MM.1S (cell line): ENCODE data around the gene HNRNPK.

Experiments used
- DNase-seq: peaks from one replicate; pipeline ENCODE4 v3.0.0-alpha.2; 2015
- H2AFZ ChIP-seq: fragments of 300-600 bp; sonication (generic); 2 replicates; pipeline ENCODE4 v1.6.0; 2016; ENCODE audit warnings: antibody characterized with exemption, low read length
- H3F3A ChIP-seq: fragments of 300-600 bp; sonication (generic); 2 replicates; pipeline ENCODE4 v1.6.1; 2016; ENCODE audit warnings: mild to moderate bottlenecking, antibody characterized with exemption, low read length, moderate library complexity, mixed read lengths; ENCODE audit not compliant: insufficient read depth
- H3K27ac ChIP-seq: fragments of 300-600 bp; sonication (generic); 2 replicates; pipeline ENCODE4 v1.5.1; 2016; ENCODE audit warnings: mild to moderate bottlenecking, low read length
- H3K27me3 ChIP-seq: fragments of 300-600 bp; sonication (generic); replicated peaks from 2 replicates; pipeline ENCODE4 v1.6.0; 2016; ENCODE audit warnings: low read length; ENCODE audit not compliant: insufficient read depth
- H3K36me3 ChIP-seq: fragments of 300-600 bp; sonication (generic); replicated peaks from 2 replicates; pipeline ENCODE4 v1.6.1; 2016; ENCODE audit warnings: mild to moderate bottlenecking, low read length, mixed read lengths; ENCODE audit not compliant: insufficient read depth
- H3K4me1 ChIP-seq: fragments of 300-600 bp; sonication (generic); 2 replicates; pipeline ENCODE4 v1.6.1; 2016; ENCODE audit warnings: low read length, mixed read lengths
- H3K4me2 ChIP-seq: fragments of 300-600 bp; sonication (generic); 2 replicates; pipeline ENCODE4 v1.6.0; 2016; ENCODE audit warnings: low read depth, low read length
- H3K4me3 ChIP-seq: fragments of 300-600 bp; sonication (generic); 2 replicates; pipeline ENCODE4 v1.5.1; 2016; ENCODE audit warnings: low read length, mixed read lengths
- H3K79me2 ChIP-seq: fragments of 300-600 bp; sonication (generic); 2 replicates; pipeline ENCODE4 v1.6.1; 2016; ENCODE audit warnings: mixed run types, low read length, mixed read lengths
- H3K9ac ChIP-seq: fragments of 300-600 bp; sonication (generic); 2 replicates; pipeline ENCODE4 v1.6.1; 2016; ENCODE audit warnings: low read length, mixed read lengths
- H3K9me2 ChIP-seq: fragments of 300-600 bp; sonication (generic); replicated peaks from 2 replicates; pipeline ENCODE4 v1.6.1; 2016; ENCODE audit warnings: mild to moderate bottlenecking, low read length, mixed read lengths; ENCODE audit not compliant: insufficient read depth
- H3K9me3 ChIP-seq: fragments of 300-600 bp; sonication (generic); replicated peaks from 2 replicates; pipeline ENCODE4 v1.6.1; 2016; ENCODE audit warnings: mild to moderate bottlenecking, low read length, mixed read lengths; ENCODE audit not compliant: insufficient read depth
- H4K20me1 ChIP-seq: fragments of 300-600 bp; sonication (generic); 2 replicates; pipeline ENCODE4 v1.6.1; 2016; ENCODE audit warnings: mild to moderate bottlenecking, low read length, moderate library complexity, mixed read lengths; ENCODE audit not compliant: insufficient read depth
- EZH2 ChIP-seq: fragments of 300-600 bp; sonication (generic); optimal IDR thresholded peaks from 2 replicates; pipeline ENCODE3; 2017; ENCODE audit warnings: low read depth, mild to moderate bottlenecking, antibody characterized with exemption, low read length, mixed read lengths
- EZH2phosphoT487 ChIP-seq: fragments of 300-600 bp; sonication (generic); IDR thresholded peaks from 2 replicates; pipeline ENCODE4 v1.6.1; 2018; ENCODE audit warnings: antibody characterized with exemption, low read length
- TF ChIP-seq, protein P1 (sequence below): fragments of 300-600 bp; sonication (generic); IDR thresholded peaks from 2 replicates; pipeline ENCODE4 v1.5.1; 2016; ENCODE audit warnings: antibody characterized with exemption, low read length, mixed read lengths

Gene HNRNPK

DNA sequence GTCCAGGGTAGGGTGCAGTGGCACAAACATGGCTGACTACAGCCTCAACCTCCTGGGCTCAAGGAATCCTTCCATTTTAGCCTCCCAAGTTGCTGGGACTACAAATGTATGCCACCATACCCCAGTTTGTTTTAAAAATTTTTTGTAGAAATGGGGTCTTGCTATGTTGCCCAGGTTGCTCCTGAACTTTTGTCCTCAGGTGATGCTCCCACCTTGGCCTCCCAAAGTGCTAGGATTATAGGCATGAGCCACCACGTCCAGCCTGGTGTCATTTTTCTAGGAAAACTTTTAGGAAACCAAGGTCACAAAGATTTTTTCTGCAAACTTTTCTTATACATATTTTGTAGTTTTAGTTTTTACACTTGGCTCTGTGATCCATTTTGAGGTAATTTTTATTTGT lies 11.3 kb upstream of the HNRNPK start:
- TF ChIP-seq, protein P1, sequence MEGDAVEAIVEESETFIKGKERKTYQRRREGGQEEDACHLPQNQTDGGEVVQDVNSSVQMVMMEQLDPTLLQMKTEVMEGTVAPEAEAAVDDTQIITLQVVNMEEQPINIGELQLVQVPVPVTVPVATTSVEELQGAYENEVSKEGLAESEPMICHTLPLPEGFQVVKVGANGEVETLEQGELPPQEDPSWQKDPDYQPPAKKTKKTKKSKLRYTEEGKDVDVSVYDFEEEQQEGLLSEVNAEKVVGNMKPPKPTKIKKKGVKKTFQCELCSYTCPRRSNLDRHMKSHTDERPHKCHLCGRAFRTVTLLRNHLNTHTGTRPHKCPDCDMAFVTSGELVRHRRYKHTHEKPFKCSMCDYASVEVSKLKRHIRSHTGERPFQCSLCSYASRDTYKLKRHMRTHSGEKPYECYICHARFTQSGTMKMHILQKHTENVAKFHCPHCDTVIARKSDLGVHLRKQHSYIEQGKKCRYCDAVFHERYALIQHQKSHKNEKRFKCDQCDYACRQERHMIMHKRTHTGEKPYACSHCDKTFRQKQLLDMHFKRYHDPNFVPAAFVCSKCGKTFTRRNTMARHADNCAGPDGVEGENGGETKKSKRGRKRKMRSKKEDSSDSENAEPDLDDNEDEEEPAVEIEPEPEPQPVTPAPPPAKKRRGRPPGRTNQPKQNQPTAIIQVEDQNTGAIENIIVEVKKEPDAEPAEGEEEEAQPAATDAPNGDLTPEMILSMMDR = no peak
- no peak for TF ChIP-seq EZH2phosphoT487
- TF ChIP-seq EZH2 = no peak
- Histone ChIP-seq H3K27me3 (no peaks in the 10 kb centered on the region), H3K9me2 (no peaks in the 10 kb centered on the region), H3F3A (no peaks in the 10 kb centered on the region), H3K4me1 (no peaks in the 10 kb centered on the region), H3K9ac (no peak overlapping the region), H3K4me3 (no peak overlapping the region), H3K4me2 (no peak overlapping the region), H2AFZ (no peak overlapping the region), H3K36me3 (peaks cover 3% of the 10 kb centered on the region; the same call in 1 of the 2 replicates), H3K27ac (no peak overlapping the region), H4K20me1 (no peaks in the 10 kb centered on the region; the same call in 1 of the 2 replicates), H3K9me3 (no peaks in the 10 kb centered on the region), H3K79me2 (peaks cover 52% of the 10 kb centered on the region)
- DNase-seq = no peak

DNA sequence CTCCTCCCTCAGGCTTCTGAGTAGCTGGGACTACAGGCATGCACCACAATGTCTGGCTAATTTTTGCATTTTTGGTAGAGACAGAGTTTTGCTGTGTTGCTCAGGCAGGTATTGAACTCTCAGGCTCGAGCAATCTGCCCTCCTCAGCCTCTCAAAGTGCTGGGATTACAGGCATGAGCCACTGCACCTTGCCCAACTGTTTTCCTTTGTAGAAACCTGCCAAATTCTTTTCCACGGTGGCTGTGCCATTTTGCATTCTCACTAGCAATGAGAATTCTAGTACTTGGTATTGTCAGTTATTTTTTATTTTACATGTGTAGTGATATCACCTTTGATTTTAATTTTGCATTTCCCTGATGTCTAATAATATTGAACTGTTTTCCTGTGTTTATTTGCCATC lies 8.4 kb upstream of the HNRNPK start:
- no peak overlapping the region for H3K27ac ChIP-seq
- TF ChIP-seq EZH2 (no peak), EZH2phosphoT487 (no peak)
- TF ChIP-seq, protein P1 = no peak

DNA sequence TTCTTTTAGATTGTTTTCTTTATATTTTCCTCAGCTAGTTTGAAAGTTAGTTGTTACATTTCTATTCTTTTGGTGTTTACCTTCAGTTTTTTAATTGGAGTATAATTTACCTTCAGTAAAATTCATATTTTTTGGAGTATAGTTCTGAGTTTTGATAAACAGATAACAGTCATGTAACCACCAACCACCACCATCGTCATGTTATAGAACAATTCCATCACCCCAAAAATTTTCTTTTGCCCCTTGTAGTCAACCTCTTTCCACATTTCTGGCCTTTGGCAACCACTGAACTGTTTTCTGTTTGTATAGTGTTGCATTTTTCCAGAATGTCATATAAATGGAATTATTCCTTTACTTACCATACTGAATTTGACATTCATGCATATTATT lies 7.4 kb upstream of the HNRNPK start:
- H3K4me3 ChIP-seq = no peak overlapping the region
- peaks cover 4% of the 10 kb centered on the region; the same call in 1 of the 2 replicates for H4K20me1 ChIP-seq
- H3K4me2 ChIP-seq = no peak overlapping the region
- no peaks in the 10 kb centered on the region for H3K9me3 ChIP-seq
- H3K79me2 ChIP-seq = peaks cover 73% of the 10 kb centered on the region
- no peaks in the 10 kb centered on the region for H3F3A ChIP-seq
- H3K9ac ChIP-seq = no peak overlapping the region
- no peak for DNase-seq
- H2AFZ ChIP-seq = no peak overlapping the region
- H3K27ac ChIP-seq = no peak overlapping the region
- H3K9me2 ChIP-seq = no peaks in the 10 kb centered on the region
- TF ChIP-seq, protein P1 = no peak
- TF ChIP-seq EZH2phosphoT487 (no peak), EZH2 (no peak)
- peaks cover 2% of the 10 kb centered on the region; the same call in 1 of the 2 replicates for H3K36me3 ChIP-seq
- H3K4me1 ChIP-seq = no peaks in the 10 kb centered on the region
- H3K27me3 ChIP-seq = no peaks in the 10 kb centered on the region

More for the DNA sequence above, 8.4 kb upstream of the HNRNPK start:
- H3K9me2 ChIP-seq = no peaks in the 10 kb centered on the region
- no peak overlapping the region for H2AFZ ChIP-seq
- no peaks in the 10 kb centered on the region for H3K9me3 ChIP-seq
- no peak overlapping the region for H3K4me3 ChIP-seq
- H3K9ac ChIP-seq = no peak overlapping the region
- H3K36me3 ChIP-seq = peaks cover 3% of the 10 kb centered on the region; the same call in 1 of the 2 replicates
- H3K27me3 ChIP-seq = no peaks in the 10 kb centered on the region
- DNase-seq = no peak
- H3K79me2 ChIP-seq = peaks cover 70% of the 10 kb centered on the region
- peaks cover 4% of the 10 kb centered on the region; the same call in 1 of the 2 replicates for H4K20me1 ChIP-seq
- no peaks in the 10 kb centered on the region for H3K4me1 ChIP-seq
- no peaks in the 10 kb centered on the region for H3F3A ChIP-seq
- no peak overlapping the region for H3K4me2 ChIP-seq
